Naive thymus-derived CD4-positive, alpha-beta T cell (primary cell): ENCODE results near the gene SMC1B. TPM values are rescaled to one million over a fixed set of nuclear protein-coding genes. Genes with fewer than 3 reads are reported as not detected.

Experiments used
- ATAC-seq: fragments of 150-1000 bp; cut with Tn5 transposase; 2 replicates; pipeline ENCODE4 v1.10.0; 2021; ENCODE audit warnings: mild to moderate bottlenecking, moderate library complexity
- CTCF ChIA-PET: fragments of 350-600 bp; sonication (Branson Sonifier 250); formaldehyde crosslinking; loops from one replicate; lab custom pipeline; 2021; ENCODE audit warnings: antibody characterized with exemption; lab: Charles Lee
- POLR2A ChIA-PET: fragments of 350-600 bp; sonication (Branson Sonifier 250); formaldehyde crosslinking; loops from one replicate; lab custom pipeline; 2021; ENCODE audit warnings: antibody characterized with exemption, inconsistent platforms; lab: Charles Lee
- DNase-seq, 9 donors: peaks; one replicate each; pipeline versions ENCODE4 v3.0.0 to v3.0.0-alpha.2; 2020 to 2022; ENCODE audit warnings: mixed read lengths in 1 of 9
- H3K27ac ChIP-seq: one replicate; pipeline ENCODE4 v1.7.0; 2013; ENCODE audit warnings: mild to moderate bottlenecking, low read depth, low read length, moderate library complexity
- H3K27me3 ChIP-seq, 2 donors: one replicate each; pipeline ENCODE4 v1.7.0; 2013; ENCODE audit warnings: low read length in 2 of 2, mild to moderate bottlenecking in 2 of 2, moderate library complexity in 2 of 2; ENCODE audit not compliant: control insufficient read depth in 2 of 2, insufficient read depth in 2 of 2
- H3K36me3 ChIP-seq, 3 experiments: 1 replicate in 2 of 3; 2 replicates in 1 of 3; pipeline ENCODE4 v1.7.0; 2013; ENCODE audit warnings: low read length in 3 of 3, mild to moderate bottlenecking in 3 of 3, moderate library complexity in 1 of 3; ENCODE audit not compliant: insufficient read depth in 3 of 3, control insufficient read depth in 2 of 3
- H3K4me1 ChIP-seq, 2 donors: one replicate each; pipeline ENCODE4 v1.7.0; 2013; ENCODE audit warnings: low read length in 2 of 2, mild to moderate bottlenecking in 2 of 2, moderate library complexity in 1 of 2; ENCODE audit not compliant: control insufficient read depth in 2 of 2, insufficient read depth in 2 of 2
- H3K4me3 ChIP-seq: 2 replicates; pipeline ENCODE4 v1.7.0; 2013; ENCODE audit warnings: mild to moderate bottlenecking, low read length
- H3K9me3 ChIP-seq, 3 experiments: 1 replicate in 2 of 3; 2 replicates in 1 of 3; pipeline ENCODE4 v1.7.0; 2013; ENCODE audit warnings: low read length in 3 of 3; ENCODE audit not compliant: control insufficient read depth in 2 of 3
- H3K27ac Mint-ChIP-seq, 9 donors: one replicate each; pipeline ENCODE4 v1.8.0; 2020 to 2022; ENCODE audit warnings: mixed read lengths in 9 of 9, mild to moderate bottlenecking in 8 of 9, moderate library complexity in 5 of 9, inconsistent platforms in 2 of 9
- H3K27me3 Mint-ChIP-seq, 5 donors: one replicate each; pipeline ENCODE4 v1.8.0; 2021 to 2022; ENCODE audit warnings: mixed read lengths in 5 of 5, mild to moderate bottlenecking in 1 of 5
- H3K36me3 Mint-ChIP-seq, 5 donors: one replicate each; pipeline ENCODE4 v1.8.0; 2020 to 2022; ENCODE audit warnings: mixed read lengths in 5 of 5, mild to moderate bottlenecking in 3 of 5, inconsistent platforms in 1 of 5
- H3K4me1 Mint-ChIP-seq, 7 donors: one replicate each; pipeline ENCODE4 v1.8.0; 2020 to 2022; ENCODE audit warnings: mixed read lengths in 7 of 7, mild to moderate bottlenecking in 3 of 7, inconsistent platforms in 1 of 7
- H3K4me3 Mint-ChIP-seq, 10 donors: one replicate each; pipeline ENCODE4 v1.8.0; 2020 to 2022; ENCODE audit warnings: mild to moderate bottlenecking in 10 of 10, mixed read lengths in 10 of 10, moderate library complexity in 6 of 10, inconsistent platforms in 2 of 10
- H3K9me3 Mint-ChIP-seq, 11 donors: one replicate each; pipeline ENCODE4 v1.8.0; 2020 to 2022; ENCODE audit warnings: mixed read lengths in 11 of 11, mild to moderate bottlenecking in 4 of 11, inconsistent platforms in 1 of 11, moderate library complexity in 1 of 11
- intact Hi-C, 2 donors: fragments of 100-400 bp; cut with micrococcal nuclease; formaldehyde crosslinking; loops; one replicate each; pipeline ENCODE4 v1.15.1; 2023
- polyA plus RNA-seq, 2 donors: library from polyadenylated mRNA; unstranded; fragments of 300-500 nt; fragmentation: Illumina TruSeq; gene quantifications; one replicate each; pipeline ENCODE4 v1.2.3, GENCODE V29; 2021
- total RNA-seq, 6 experiments: library from RNA in 5 of 6; stranded (reverse) in 5 of 6; gene quantifications; 1 replicate in 5 of 6; 2 replicates in 1 of 6; pipeline ENCODE4 v1.2.3 and lab custom pipeline; 2021 to 2026

Gene SMC1B
- total and polyA plus RNA-seq, 7 experiments from 2014 or later: 0.11 to 0.70 TPM; not detected in 5

DNA sequence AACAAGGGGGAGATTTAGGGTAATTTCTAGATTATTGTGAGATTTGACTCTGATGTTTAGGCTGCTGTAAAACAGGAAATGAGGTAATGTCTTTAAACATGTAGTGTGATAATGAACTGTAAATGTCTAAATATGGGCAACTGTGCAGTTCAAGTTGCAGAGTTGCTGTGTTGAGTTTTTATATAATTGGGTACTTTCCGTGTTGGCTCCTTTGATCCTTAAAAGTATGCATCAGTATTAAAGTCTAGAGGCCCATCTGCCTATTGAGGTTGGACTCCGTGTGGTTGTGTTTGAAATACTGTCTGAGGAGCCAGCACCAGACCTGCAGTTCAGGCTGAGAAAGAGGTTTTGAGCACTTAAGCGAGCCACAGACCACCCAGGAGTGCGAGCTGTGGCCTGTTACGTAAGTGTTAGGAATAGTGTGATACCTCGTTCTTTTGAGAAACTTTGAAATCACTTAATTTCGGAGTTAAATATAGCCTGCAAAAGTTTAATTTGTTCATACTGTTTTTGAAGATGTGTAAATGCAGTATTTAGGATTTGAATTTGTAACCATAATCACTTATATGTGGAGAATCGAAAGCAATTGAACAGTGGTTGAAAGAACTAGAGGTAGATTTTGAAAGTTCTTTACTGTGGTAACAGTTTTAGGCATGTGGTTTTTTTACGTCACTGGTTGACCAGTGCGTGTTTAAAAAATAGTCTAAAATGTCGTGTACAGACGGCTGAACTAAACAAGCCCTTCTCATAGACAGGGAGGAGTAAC lies 94.7 kb downstream of the SMC1B start:
- Histone ChIP-seq H3K36me3 (peaks cover 8 to 19% (median 14%) of the 10 kb centered on the region in 3 experiments), H3K4me3 (peak overlapping the region; percentile 49), H3K4me1 (peaks cover 32 to 59% of the 10 kb centered on the region in 2 donors), H3K27ac (peak overlapping the region; percentile 92), H3K27me3 (no peaks in the 10 kb centered on the region), H3K9me3 (no peaks in the 10 kb centered on the region)
- POLR2A ChIA-PET: interaction anchor here (1.0 to 2.0 kb wide), 7 partner anchors 8 to 146 kb away, joined by 3 to 13 read pairs (median 3); partner anchors contain the start of gene FAM118A
- peak overlapping the region; percentile 98 to 100 (median 99) for H3K27ac Mint-ChIP-seq
- peaks cover 38 to 100% (median 92%) of the 10 kb centered on the region in 7 donors for H3K4me1 Mint-ChIP-seq
- peak overlapping the region; percentile 72 to 88 (median 85) for H3K4me3 Mint-ChIP-seq
- H3K9me3 Mint-ChIP-seq: no peaks in the 10 kb centered on the region
- intact Hi-C loops: loop anchor here (1.0 to 5.0 kb wide), 14 partner anchors 9 to 717 kb away; partner anchors contain the start of genes FAM118A (in 2 of the 2), RIBC2 (in 2 of the 2), SMC1B (in 2 of the 2) and KIAA0930 (in 1 of the 2)
- no peaks in the 10 kb centered on the region for H3K27me3 Mint-ChIP-seq
- ATAC-seq (peak; percentile 80), DNase-seq (peak in 8 of 9 donors; percentile 34 to 87 (median 68))
- CTCF ChIA-PET: interaction anchor here (0.5 to 1.7 kb wide), 3 partner anchors 22 to 119 kb away, joined by 3 to 4 read pairs (median 3); no protein-coding TSS in a partner anchor
- H3K36me3 Mint-ChIP-seq: peaks cover 5 to 21% (median 8%) of the 10 kb centered on the region in 5 donors

DNA sequence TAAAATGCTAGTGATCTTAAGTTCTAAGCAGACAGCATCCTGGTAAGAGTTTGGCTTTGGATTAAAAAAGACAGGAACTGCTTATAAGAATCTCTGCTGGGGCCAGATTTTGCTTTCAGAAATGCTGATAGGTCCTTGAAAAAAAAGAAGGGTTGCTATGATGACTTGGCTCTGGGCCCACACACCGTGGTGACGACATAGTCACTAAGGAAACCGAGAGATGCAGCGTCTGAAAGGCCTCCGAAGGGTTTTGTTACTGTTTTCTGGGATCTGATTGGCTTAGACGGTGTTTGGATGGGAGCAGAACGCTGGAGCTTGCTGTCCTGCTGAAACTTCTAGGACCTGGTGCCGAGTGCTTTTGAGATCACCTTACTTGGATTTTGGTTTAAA lies 95.2 kb downstream of the SMC1B start:
- Mint-ChIP-seq H3K36me3 (peaks cover 0 to 18% (median 2%) of the 10 kb centered on the region in 5 donors), H3K4me1 (peaks cover 32 to 100% (median 90%) of the 10 kb centered on the region in 7 donors), H3K4me3 (peak overlapping the region; percentile 72 to 88 (median 85)), H3K27me3 (no peaks in the 10 kb centered on the region), H3K9me3 (no peaks in the 10 kb centered on the region), H3K27ac (peak overlapping the region; percentile 98 to 100 (median 99))
- peak; percentile 79 for ATAC-seq
- no peaks in the 10 kb centered on the region for H3K9me3 ChIP-seq
- no peaks in the 10 kb centered on the region for H3K27me3 ChIP-seq
- peaks cover 32 to 59% of the 10 kb centered on the region in 2 donors for H3K4me1 ChIP-seq
- H3K27ac ChIP-seq: peak overlapping the region; percentile 92
- DNase-seq: peak; percentile 72 to 98 (median 96)
- H3K36me3 ChIP-seq: peaks cover 4 to 13% (median 8%) of the 10 kb centered on the region in 3 experiments
- ChIA-PET CTCF (interaction anchor here (0.5 to 1.7 kb wide), 3 partner anchors 21 to 119 kb away, joined by 3 to 4 read pairs (median 3); no protein-coding TSS in a partner anchor), POLR2A (interaction anchor here (1.0 to 1.8 kb wide), 7 partner anchors 8 to 145 kb away, joined by 3 to 7 read pairs (median 5); partner anchors contain the start of gene FAM118A)
- H3K4me3 ChIP-seq: peak overlapping the region; percentile 49
- intact Hi-C loops: loop anchor here (1.0 to 5.0 kb wide), 14 partner anchors 9 to 717 kb away; partner anchors contain the start of genes FAM118A (in 2 of the 2), RIBC2 (in 2 of the 2), SMC1B (in 2 of the 2) and KIAA0930 (in 1 of the 2)

DNA sequence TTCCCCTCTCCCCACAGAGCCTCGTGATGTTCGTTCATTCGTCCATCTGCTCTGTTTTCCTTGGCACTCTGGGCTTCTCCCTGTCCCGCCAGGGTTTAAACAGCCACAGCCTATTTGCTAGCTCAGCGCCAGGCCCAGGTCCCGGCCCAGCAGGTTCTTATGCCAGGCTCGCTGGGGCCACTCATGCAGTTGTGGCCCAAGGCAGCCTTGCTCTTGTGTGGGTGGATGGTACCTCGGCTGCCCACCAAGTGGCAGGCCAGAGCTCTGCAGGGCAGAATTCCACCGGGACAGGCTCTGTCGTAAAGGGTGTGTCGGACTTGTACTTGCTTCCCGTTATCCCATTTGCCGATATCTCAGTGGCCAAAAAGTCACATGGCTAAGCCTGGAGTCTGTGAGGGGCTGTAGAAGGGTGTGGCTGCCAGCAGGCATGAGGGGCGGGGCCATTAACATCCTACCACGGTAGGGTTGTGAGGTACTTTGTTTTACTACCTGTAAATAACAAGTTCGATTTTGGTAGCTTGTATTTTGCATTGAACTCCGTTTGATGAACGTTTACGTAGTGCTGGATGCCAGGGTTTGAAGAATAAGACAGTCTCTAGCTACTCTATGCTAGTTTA lies 95.7 kb downstream of the SMC1B start:
- POLR2A ChIA-PET: interaction anchor here (0.6 to 1.8 kb wide), 7 partner anchors 9 to 145 kb away, joined by 3 to 7 read pairs (median 4); no protein-coding TSS in a partner anchor

DNA sequence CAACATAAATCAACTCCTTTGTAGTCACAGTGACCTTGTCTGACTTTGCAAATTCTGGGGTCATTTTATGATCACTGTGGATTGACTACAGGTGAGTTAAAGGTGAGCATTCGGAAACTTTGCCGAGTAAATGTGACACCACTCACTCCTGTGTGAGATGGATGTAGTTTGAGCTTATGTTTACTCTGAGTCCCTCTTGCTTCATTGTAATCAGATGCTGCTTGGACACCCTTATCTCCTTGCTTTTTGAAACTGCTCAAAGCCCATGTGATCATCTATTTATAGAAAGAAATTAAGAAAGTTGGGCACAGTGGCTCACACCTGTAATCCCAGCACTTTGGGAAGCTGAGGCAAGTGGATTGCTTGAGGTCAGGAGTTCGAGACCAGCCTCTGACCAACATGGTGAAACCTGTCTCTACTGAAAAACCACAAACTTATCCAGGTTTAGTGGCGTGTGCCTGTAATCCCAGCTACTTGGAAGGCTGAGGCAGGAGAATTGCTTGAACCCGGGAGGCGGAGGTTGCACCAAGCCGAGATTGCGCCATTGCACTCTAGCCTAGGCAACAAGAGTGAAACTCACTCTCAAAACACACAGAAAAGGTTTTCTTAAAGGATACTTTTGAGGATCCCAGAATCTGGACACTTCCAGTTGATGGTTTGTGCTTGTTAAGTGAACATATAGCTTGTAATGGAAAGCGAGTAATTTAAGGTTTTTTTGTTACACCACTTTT lies 96.4 kb downstream of the SMC1B start:
- Mint-ChIP-seq H3K9me3 (no peaks in the 10 kb centered on the region), H3K27me3 (no peaks in the 10 kb centered on the region), H3K27ac (peak overlapping the region; percentile 98 to 100 (median 99)), H3K36me3 (peaks cover 0 to 15% (median 0%) of the 10 kb centered on the region in 5 donors), H3K4me3 (peak overlapping the region in 3 of 10 donors; percentile 7 to 77 (median 72)), H3K4me1 (peaks cover 34 to 100% (median 91%) of the 10 kb centered on the region in 7 donors)
- peak overlapping the region; percentile 92 for H3K27ac ChIP-seq
- H3K4me3 ChIP-seq: no peak overlapping the region
- H3K27me3 ChIP-seq: no peaks in the 10 kb centered on the region
- intact Hi-C loops: loop anchor here (5.0 kb wide), 4 partner anchors 35 to 615 kb away; partner anchors contain the start of genes NUP50 (in 1 of the 2), PRR5 (in 1 of the 2) and UPK3A (in 1 of the 2)
- ChIA-PET POLR2A (interaction anchor here (0.6 to 1.8 kb wide), 5 partner anchors 8 to 58 kb away, joined by 3 to 7 read pairs (median 5); no protein-coding TSS in a partner anchor), CTCF (no interaction called here)
- DNase-seq (no peak), ATAC-seq (no peak)
- peaks cover 0 to 3% (median 0%) of the 10 kb centered on the region in 3 experiments for H3K36me3 ChIP-seq
- H3K9me3 ChIP-seq: no peaks in the 10 kb centered on the region
- peaks cover 32 to 49% of the 10 kb centered on the region in 2 donors for H3K4me1 ChIP-seq

More for the DNA sequence above, 95.7 kb downstream of the SMC1B start:
- Histone ChIP-seq H3K27me3 (no peaks in the 10 kb centered on the region), H3K36me3 (peaks cover 4 to 8% (median 4%) of the 10 kb centered on the region in 3 experiments), H3K27ac (peak overlapping the region; percentile 92), H3K9me3 (no peaks in the 10 kb centered on the region), H3K4me1 (peaks cover 32 to 56% of the 10 kb centered on the region in 2 donors), H3K4me3 (peak overlapping the region; percentile 49)
- Mint-ChIP-seq H3K27ac (peak overlapping the region; percentile 98 to 100 (median 99)), H3K9me3 (no peaks in the 10 kb centered on the region), H3K36me3 (peaks cover 0 to 19% (median 0%) of the 10 kb centered on the region in 5 donors), H3K27me3 (no peaks in the 10 kb centered on the region), H3K4me1 (peaks cover 36 to 100% (median 91%) of the 10 kb centered on the region in 7 donors), H3K4me3 (peak overlapping the region; percentile 72 to 88 (median 85))
- DNase-seq: peak in 2 of 9 donors; percentile 27 to 77
- CTCF ChIA-PET: interaction anchor here (0.6 to 1.7 kb wide), 2 partner anchors 21 to 116 kb away, joined by 3 to 4 read pairs; no protein-coding TSS in a partner anchor
- ATAC-seq: peak; percentile 49
- intact Hi-C loops: loop anchor here (1.0 to 5.0 kb wide), 14 partner anchors 8 to 718 kb away; partner anchors contain the start of genes FAM118A (in 2 of the 2), RIBC2 (in 2 of the 2), SMC1B (in 2 of the 2) and KIAA0930 (in 1 of the 2)

DNA sequence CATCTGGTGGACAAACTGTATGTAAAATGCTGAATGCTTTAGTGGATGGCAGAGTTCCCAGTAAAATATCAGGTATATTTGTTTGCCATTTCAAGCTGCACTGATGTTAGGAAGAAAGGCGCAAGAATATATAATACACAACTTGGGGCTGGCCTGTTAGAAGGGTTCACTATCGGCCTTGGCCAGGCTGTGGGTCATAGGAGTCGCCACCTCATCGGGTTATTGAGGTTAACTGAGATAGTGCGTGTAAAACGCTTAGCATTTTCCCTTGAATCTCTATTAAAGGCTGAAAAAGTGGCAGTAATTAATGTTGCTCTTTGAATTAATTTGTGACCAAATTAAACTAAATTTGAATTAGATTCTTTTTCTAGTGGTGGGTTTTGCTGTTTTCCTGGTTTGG lies 98.6 kb downstream of the SMC1B start:
- no peaks in the 10 kb centered on the region for H3K9me3 Mint-ChIP-seq
- no peak overlapping the region for H3K27ac ChIP-seq
- H3K27me3 ChIP-seq: no peaks in the 10 kb centered on the region
- ATAC-seq (no peak), DNase-seq (no peak)
- H3K4me3 Mint-ChIP-seq: peak overlapping the region in 2 of 10 donors; percentile 44 to 55
- H3K36me3 Mint-ChIP-seq: peaks cover 0 to 22% (median 0%) of the 10 kb centered on the region in 5 donors
- CTCF ChIA-PET: no interaction called here
- H3K4me3 ChIP-seq: no peak overlapping the region
- peaks cover 28 to 43% of the 10 kb centered on the region in 2 donors for H3K4me1 ChIP-seq
- no peaks in the 10 kb centered on the region for H3K9me3 ChIP-seq
- peak overlapping the region in 8 of 9 donors; percentile 92 to 100 (median 99) for H3K27ac Mint-ChIP-seq
- H3K4me1 Mint-ChIP-seq: peaks cover 46 to 94% (median 86%) of the 10 kb centered on the region in 7 donors
- peaks cover 0 to 9% (median 0%) of the 10 kb centered on the region in 3 experiments for H3K36me3 ChIP-seq
- intact Hi-C loops: loop anchor here (5.0 kb wide), 4 partner anchors 32 to 612 kb away; partner anchors contain the start of genes NUP50 (in 1 of the 2), PRR5 (in 1 of the 2) and UPK3A (in 1 of the 2)
- POLR2A ChIA-PET: interaction anchor here (1.2 kb wide), 1 partner anchor 21 kb away, joined by 4 read pairs; no protein-coding TSS in a partner anchor
- no peaks in the 10 kb centered on the region for H3K27me3 Mint-ChIP-seq
